B cell (primary cell): ENCODE measurements around the gene AMER1. TPM values are rescaled to one million over a fixed set of nuclear protein-coding genes. Genes with fewer than 3 reads are reported as not detected.

Source experiments
- ATAC-seq: fragments of 200-7000 bp; cut with Tn5 transposase; one replicate; pipeline ENCODE4 v1.10.0; 2021; ENCODE audit warnings: low read depth, mild to moderate bottlenecking, moderate number of reproducible peaks, moderate library complexity
- CTCF ChIA-PET: fragments of 350-600 bp; sonication (Branson Sonifier 250); formaldehyde crosslinking; loops from one replicate; lab custom pipeline; 2021; ENCODE audit warnings: antibody characterized with exemption, inconsistent platforms; lab: Charles Lee
- POLR2A ChIA-PET: fragments of 350-600 bp; sonication (Branson Sonifier 250); formaldehyde crosslinking; loops from one replicate; lab custom pipeline; 2021; ENCODE audit warnings: antibody characterized with exemption; lab: Charles Lee
- DNase-seq: peaks from one replicate; pipeline ENCODE4 v3.0.0; 2013
- H2AFZ ChIP-seq: 2 replicates; pipeline ENCODE4 v1.6.1; 2012; ENCODE audit warnings: mild to moderate bottlenecking, low read depth, low read length; ENCODE audit not compliant: insufficient read depth, poor library complexity, severe bottlenecking
- H3K27ac ChIP-seq, 2 donors: 1 replicate in 1 of 2; 2 replicates in 1 of 2; pipeline ENCODE4 v1.5.1; 2012 to 2013; ENCODE audit warnings: low read length in 2 of 2, mild to moderate bottlenecking in 2 of 2, moderate library complexity in 1 of 2
- H3K27me3 ChIP-seq, 4 experiments: fragments of 200-600 bp in 1 of 4; sonication (generic) in 1 of 4; replicated peaks in 1 of 4; 1 replicate in 2 of 4; 2 replicates in 2 of 4; pipeline versions ENCODE4 v1.6.1 to v1.7.0; 2013 to 2016; ENCODE audit warnings: low read length in 3 of 4, mild to moderate bottlenecking in 2 of 4, mixed read lengths in 1 of 4, moderate library complexity in 1 of 4; ENCODE audit not compliant: insufficient read depth in 4 of 4, control insufficient read depth in 3 of 4; ENCODE audit errors: control extremely low read depth in 1 of 4
- H3K36me3 ChIP-seq, 2 experiments: replicated peaks in 1 of 2; 1 replicate in 1 of 2; 2 replicates in 1 of 2; pipeline versions ENCODE4 v1.6.1 to v1.7.1; 2013; ENCODE audit warnings: low read length in 1 of 2; ENCODE audit not compliant: insufficient read depth in 2 of 2, control insufficient read depth in 1 of 2; ENCODE audit errors: control extremely low read depth in 1 of 2, extremely low read depth in 1 of 2
- H3K4me1 ChIP-seq, 2 donors: fragments of 200-600 bp in 1 of 2; sonication (generic) in 1 of 2; 1 replicate in 1 of 2; 2 replicates in 1 of 2; pipeline versions ENCODE4 v1.5.1 to v1.6.1; 2013 to 2017; ENCODE audit warnings: low read length in 2 of 2; ENCODE audit not compliant: control insufficient read depth in 2 of 2, insufficient read depth in 2 of 2
- H3K4me2 ChIP-seq: replicated peaks from 2 replicates; pipeline ENCODE3; 2012; ENCODE audit warnings: mild to moderate bottlenecking, low read depth, low read length; ENCODE audit not compliant: poor library complexity, severe bottlenecking
- H3K4me3 ChIP-seq, 5 experiments: fragments of 200-600 bp in 1 of 5; sonication (generic) in 1 of 5; 1 replicate in 3 of 5; 2 replicates in 2 of 5; pipeline versions ENCODE4 v1.5.1 to v1.7.0; 2011 to 2016; ENCODE audit warnings: low read length in 4 of 5, mild to moderate bottlenecking in 4 of 5, low read depth in 2 of 5, control low read depth in 1 of 5, moderate library complexity in 1 of 5; ENCODE audit not compliant: insufficient read depth in 1 of 5; ENCODE audit errors: control extremely low read depth in 1 of 5, extremely low read depth in 1 of 5
- H3K79me2 ChIP-seq: fragments of 200-600 bp; sonication (generic); one replicate; pipeline ENCODE4 v1.6.0; 2016; ENCODE audit warnings: low read length; ENCODE audit not compliant: control insufficient read depth, insufficient read depth
- H3K9ac ChIP-seq: fragments of 200-600 bp; sonication (generic); 2 replicates; pipeline ENCODE4 v1.6.1; 2017; ENCODE audit warnings: mild to moderate bottlenecking, low read length, moderate library complexity
- H3K9me3 ChIP-seq, 3 donors: one replicate each; pipeline versions ENCODE4 v1.6.1 to v1.7.1; 2013; ENCODE audit warnings: low read length in 2 of 3; ENCODE audit not compliant: control insufficient read depth in 2 of 3, insufficient read depth in 1 of 3; ENCODE audit errors: control extremely low read depth in 1 of 3
- H4K20me1 ChIP-seq: 2 replicates; pipeline ENCODE4 v1.6.0; 2012; ENCODE audit warnings: mild to moderate bottlenecking, low read length; ENCODE audit not compliant: insufficient read depth, control insufficient read depth, poor library complexity, severe bottlenecking
- H3K27ac Mint-ChIP-seq: one replicate; pipeline ENCODE4 v1.8.0; 2021; ENCODE audit warnings: mixed read lengths
- H3K27me3 Mint-ChIP-seq: one replicate; pipeline ENCODE4 v1.8.0; 2021; ENCODE audit warnings: mixed read lengths
- H3K4me1 Mint-ChIP-seq: one replicate; pipeline ENCODE4 v1.8.0; 2021; ENCODE audit warnings: mixed read lengths
- H3K4me3 Mint-ChIP-seq: one replicate; pipeline ENCODE4 v1.8.0; 2021; ENCODE audit warnings: mixed read lengths
- H3K9me3 Mint-ChIP-seq: one replicate; pipeline ENCODE4 v1.8.0; 2022; ENCODE audit warnings: mixed read lengths; ENCODE audit not compliant: insufficient read depth
- CTCF ChIP-seq: fragments of 200-600 bp; IDR thresholded peaks from one replicate; pipeline ENCODE4 v1.8.0; 2022; ENCODE audit warnings: antibody characterized with exemption, mild to moderate bottlenecking
- EZH2 ChIP-seq: IDR thresholded peaks from 2 replicates; pipeline ENCODE4 v1.6.1; 2012; ENCODE audit warnings: borderline replicate concordance, low read depth, mild to moderate bottlenecking, moderate library complexity, low read length; ENCODE audit not compliant: insufficient read depth, poor library complexity, severe bottlenecking
- WGBS: methylation state at CpG from one replicate; pipeline ENCODE4 v1.1.5; 2013; ENCODE audit warnings: missing lambda C conversion rate; ENCODE audit not compliant: insufficient coverage; 5-methylcytosine and 5-hydroxymethylcytosine counted together
- intact Hi-C: fragments of 100-400 bp; cut with micrococcal nuclease; formaldehyde crosslinking; loops from one replicate; pipeline ENCODE4 v1.10.0; 2022
- polyA plus RNA-seq: library from polyadenylated mRNA; depleted of rRNA; stranded (reverse); fragments of >200 nt; gene quantifications from 2 replicates; pipeline ENCODE4 v1.2.3, GENCODE V29; 2012
- total RNA-seq, 2 donors: library from RNA; stranded (reverse); fragments of 120-200 nt in 1 of 2; gene quantifications; 1 replicate in 1 of 2; 2 replicates in 1 of 2; pipeline versions ENCODE4 v1.2.3 to v1.2.4, GENCODE V29; 2013 to 2022

The AMER1 gene
- total and polyA plus RNA-seq, 2 donors (not counting 1 experiment from before 2014, with no cell fraction given): 1.5 to 8.6 TPM

GRCh38 chrX:64196606-64197005 is 8.9 kb downstream of the AMER1 start:
- Mint-ChIP-seq H3K27me3 (no peaks in the 10 kb centered on the region), H3K4me1 (peaks cover 7% of the 10 kb centered on the region), H3K4me3 (no peak overlapping the region), H3K9me3 (no peaks in the 10 kb centered on the region), H3K27ac (no peak overlapping the region)
- POLR2A ChIA-PET: no interaction called here
- H3K9ac ChIP-seq: no peak overlapping the region
- no peak for TF ChIP-seq EZH2
- TF ChIP-seq CTCF: no peak
- CTCF ChIA-PET: no interaction called here
- H3K27ac ChIP-seq: no peak overlapping the region
- ATAC-seq (no peak), DNase-seq (no peak)
- intact Hi-C loops: no loop called here
- H3K4me3 ChIP-seq: no peak overlapping the region
- H3K36me3 ChIP-seq: peaks cover 0 to 3% of the 10 kb centered on the region in 2 experiments
- no CpG with 5 or more reads among the region's 3 CpGs for WGBS
- H3K4me1 ChIP-seq: no peaks in the 10 kb centered on the region
- H3K9me3 ChIP-seq: no peaks in the 10 kb centered on the region
- no peak overlapping the region for H2AFZ ChIP-seq
- no peaks in the 10 kb centered on the region for H4K20me1 ChIP-seq
- H3K79me2 ChIP-seq: no peaks in the 10 kb centered on the region
- no peaks in the 10 kb centered on the region for H3K27me3 ChIP-seq
- H3K4me2 ChIP-seq: no peak overlapping the region

GRCh38 chrX:64195862-64196261 is 9.6 kb downstream of the AMER1 start:
- intact Hi-C loops: no loop called here

More at GRCh38 chrX:64195862-64196261, 9.6 kb downstream of the AMER1 start:
- no peak overlapping the region for H3K9ac ChIP-seq
- no peaks in the 10 kb centered on the region for H3K9me3 Mint-ChIP-seq
- no peaks in the 10 kb centered on the region for H3K27me3 ChIP-seq
- no peak for ATAC-seq
- no peak overlapping the region for H3K27ac ChIP-seq
- no peak overlapping the region for H3K4me3 ChIP-seq
- TF ChIP-seq EZH2 (no peak), CTCF (no peak)
- peaks cover 0 to 5% of the 10 kb centered on the region in 2 experiments for H3K36me3 ChIP-seq
- H3K4me1 ChIP-seq: no peaks in the 10 kb centered on the region
- H3K27ac Mint-ChIP-seq: no peak overlapping the region
- H2AFZ ChIP-seq: no peak overlapping the region
- ChIA-PET CTCF (no interaction called here), POLR2A (no interaction called here)
- WGBS: no CpG with 5 or more reads among the region's 1 CpG
- no peak overlapping the region for H3K4me2 ChIP-seq
- no peaks in the 10 kb centered on the region for H3K9me3 ChIP-seq
- H4K20me1 ChIP-seq: no peaks in the 10 kb centered on the region
- no peak for DNase-seq
- H3K4me3 Mint-ChIP-seq: no peak overlapping the region
- H3K79me2 ChIP-seq: no peaks in the 10 kb centered on the region
- peaks cover 7% of the 10 kb centered on the region for H3K4me1 Mint-ChIP-seq
- no peaks in the 10 kb centered on the region for H3K27me3 Mint-ChIP-seq
